K562 (cell line): ENCODE results near the gene ERI2. TPM values are rescaled to one million over a fixed set of nuclear protein-coding genes. Genes with fewer than 3 reads are reported as not detected.
A peak's percentile ranks its signal among the peaks of the same experiment; 100 is the strongest.

Experiments used
- ATAC-seq: fragments of 200-7000 bp; cut with Tn5 transposase; 3 replicates; pipeline ENCODE4 v1.9.1; 2020; ENCODE audit warnings: moderate library complexity
- BruUV-seq: library from RNA; stranded (reverse); fragments of 400-500 nt; replicated peaks from 2 replicates; lab custom pipeline; 2021; lab: Mats Ljungman, UMichigan
- CTCF ChIA-PET: fragments of 300-600 bp; formaldehyde crosslinking; extraction: SDS; loops from one replicate; lab custom pipeline; 2021; ENCODE audit warnings: low intra/inter-chr PET ratio; lab: Yijun Ruan, JAX
- POLR2A ChIA-PET: fragments of 300-600, 350-650 bp; sonication (Branson Sonifier 250); formaldehyde crosslinking; extraction: SDS; loops from one replicate; lab custom pipeline; 2021; ENCODE audit warnings: antibody characterized with exemption, inconsistent platforms; lab: Yijun Ruan, JAX
- DNase-seq, 4 experiments: peaks; one replicate each; pipeline versions ENCODE4 v3.0.0 to v3.0.0-alpha.2; 2011 to 2018; ENCODE audit warnings: low spot score in 3 of 4, mixed read lengths in 3 of 4; ENCODE audit errors: extremely low read depth in 1 of 4
- FAIRE-seq: peaks from 2 replicates; lab custom pipeline; 2011; peaks lifted over from hg19 to GRCh38; lab: Jason Lieb, UNC
- H2AFZ ChIP-seq: 2 replicates; pipeline ENCODE4 v1.6.0; 2011; ENCODE audit warnings: low read depth, low read length, control low read depth, inconsistent platforms
- H3K27ac ChIP-seq: fragments of 200-600 bp; 3 replicates; pipeline ENCODE4 v1.8.0; 2011; ENCODE audit warnings: low read depth, mild to moderate bottlenecking, control low read depth, inconsistent platforms, low read length, moderate library complexity, mixed read lengths; ENCODE audit errors: extremely low read depth
- H3K27me3 ChIP-seq, 2 experiments: fragments of 300-600 bp in 1 of 2; 2 replicates in 1 of 2; 3 replicates in 1 of 2; pipeline versions ENCODE4 v1.6.0 to v1.8.0; 2011; ENCODE audit warnings: inconsistent platforms in 2 of 2, low read length in 2 of 2, mild to moderate bottlenecking in 1 of 2, mixed read lengths in 1 of 2, moderate library complexity in 1 of 2; ENCODE audit not compliant: control insufficient read depth in 2 of 2, insufficient read depth in 2 of 2
- H3K36me3 ChIP-seq: fragments of 300-600 bp; 3 replicates; pipeline ENCODE4 v1.8.0; 2011; ENCODE audit warnings: mild to moderate bottlenecking, low read length, inconsistent platforms; ENCODE audit not compliant: control insufficient read depth, insufficient read depth
- H3K4me1 ChIP-seq, 2 experiments: fragments of 200-600 bp in 1 of 2; replicated peaks in 1 of 2; 2 replicates in 1 of 2; 3 replicates in 1 of 2; pipeline versions ENCODE4 v1.5.1 to v1.8.0; 2011; ENCODE audit warnings: inconsistent platforms in 2 of 2, low read length in 2 of 2, mild to moderate bottlenecking in 1 of 2, mixed read lengths in 1 of 2, moderate library complexity in 1 of 2; ENCODE audit not compliant: control insufficient read depth in 2 of 2, insufficient read depth in 2 of 2
- H3K4me2 ChIP-seq: 2 replicates; pipeline ENCODE4 v1.6.1; 2011; ENCODE audit warnings: low read length, control low read depth, inconsistent platforms, mixed read lengths; ENCODE audit not compliant: insufficient read depth
- H3K4me3 ChIP-seq: fragments of 200-600 bp; sonication (generic), shearing (Covaris generic); 2 replicates; pipeline ENCODE4 v1.5.1; 2016; ENCODE audit warnings: control low read depth, inconsistent platforms
- H3K79me2 ChIP-seq: fragments of 200-600 bp; 3 replicates; pipeline ENCODE4 v1.8.0; 2011; ENCODE audit warnings: low read length, inconsistent platforms; ENCODE audit not compliant: control insufficient read depth, insufficient read depth
- H3K9ac ChIP-seq, 2 experiments: 2 replicates each; pipeline versions ENCODE4 v1.6.0 to v1.6.1; 2011; ENCODE audit warnings: low read depth in 2 of 2, low read length in 2 of 2, control low read depth in 1 of 2, inconsistent platforms in 1 of 2, mild to moderate bottlenecking in 1 of 2, mixed read lengths in 1 of 2; ENCODE audit not compliant: insufficient read depth in 1 of 2
- H3K9me1 ChIP-seq: one replicate; pipeline ENCODE4 v1.6.0; 2011; ENCODE audit warnings: inconsistent platforms, mild to moderate bottlenecking, low read length, moderate library complexity; ENCODE audit not compliant: control insufficient read depth, insufficient read depth
- H3K9me3 ChIP-seq: replicated peaks from 2 replicates; pipeline ENCODE4 v1.5.1; 2011; ENCODE audit warnings: low read depth, low read length, inconsistent platforms; ENCODE audit not compliant: control insufficient read depth, insufficient read depth
- H4K20me1 ChIP-seq: replicated peaks from 2 replicates; pipeline ENCODE4 v1.6.1; 2011; ENCODE audit warnings: low read length, inconsistent platforms, mixed read lengths; ENCODE audit not compliant: control insufficient read depth, insufficient read depth
- ETV6 ChIP-seq, 3 experiments: fragments of 150-350 bp in 1 of 3; sonication (generic) in 1 of 3; formaldehyde crosslinking in 1 of 3; IDR thresholded peaks; 2 replicates each; pipeline versions ENCODE4 v1.6.1 to v1.8.0; 2014 to 2022; ENCODE audit warnings: borderline replicate concordance in 2 of 3, low read depth in 2 of 3, antibody characterized with exemption in 1 of 3, low read length in 1 of 3, mild to moderate bottlenecking in 1 of 3, missing genetic modification reagents in 1 of 3
- FOXA3 ChIP-seq, 2 experiments: fragments of 450-650 bp in 1 of 2; sonication (generic) in 1 of 2; formaldehyde crosslinking; IDR thresholded peaks in 1 of 2; conservative IDR thresholded peaks in 1 of 2; 2 replicates each; pipeline versions ENCODE4 v1.4.0 to v1.8.0; 2020 to 2022; ENCODE audit warnings: mild to moderate bottlenecking in 2 of 2, missing genetic modification reagents in 1 of 2
- HNRNPH1 ChIP-seq: fragments of 200-400 bp; formaldehyde crosslinking; optimal IDR thresholded peaks from 2 replicates; pipeline ENCODE3; 2017; ENCODE audit warnings: low read depth, mild to moderate bottlenecking, low read length, moderate library complexity
- KDM1A ChIP-seq, 2 experiments: fragments of 450-650 bp; IDR thresholded peaks; 2 replicates each; pipeline ENCODE4 v1.6.1; 2016; ENCODE audit warnings: mild to moderate bottlenecking in 2 of 2
- MAFF ChIP-seq: IDR thresholded peaks from 2 replicates; pipeline ENCODE4 v1.6.1; 2012; ENCODE audit warnings: low read length, improper control_type of control experiment
- NCOA2 ChIP-seq, 2 experiments: fragments of 450-650 bp; IDR thresholded peaks; 2 replicates each; pipeline ENCODE4 v1.6.1; 2018; ENCODE audit warnings: mild to moderate bottlenecking in 2 of 2, moderate library complexity in 1 of 2; ENCODE audit not compliant: partially characterized antibody in 2 of 2
- PHB ChIP-seq: fragments of 250-450 bp; sonication (Bioruptor Pico); IDR thresholded peaks from 2 replicates; pipeline ENCODE4 v1.5.0; 2021
- TCF3 ChIP-seq: sonication (generic); formaldehyde crosslinking; IDR thresholded peaks from 2 replicates; pipeline ENCODE4 v1.4.0; 2020; ENCODE audit warnings: mild to moderate bottlenecking, missing genetic modification reagents
- TOE1 ChIP-seq, 2 experiments: fragments of 450-650 bp in 1 of 2; sonication (generic) in 1 of 2; formaldehyde crosslinking in 1 of 2; IDR thresholded peaks; 2 replicates each; pipeline versions ENCODE4 v1.7.1 to v1.8.0; 2016 to 2022; ENCODE audit warnings: borderline replicate concordance in 2 of 2, mild to moderate bottlenecking in 2 of 2, antibody characterized with exemption in 1 of 2, inconsistent platforms in 1 of 2, low read depth in 1 of 2, missing genetic modification reagents in 1 of 2, moderate library complexity in 1 of 2
- ZNF274 ChIP-seq: IDR thresholded peaks from 2 replicates; pipeline ENCODE4 v1.6.1; 2011; ENCODE audit warnings: low read depth, mild to moderate bottlenecking, low read length, moderate library complexity, borderline replicate concordance
- ZNF561 ChIP-seq: fragments of 450-650 bp; formaldehyde crosslinking; conservative IDR thresholded peaks from 2 replicates; pipeline ENCODE4 v1.4.0; 2020; ENCODE audit warnings: mild to moderate bottlenecking, moderate library complexity
- WGBS: fragments of 100-300 bp; shearing (Covaris generic); methylation state at CpG from one replicate; pipeline ENCODE4 v1.1.6; 2016; ENCODE audit warnings: low coverage, mixed read lengths; ENCODE audit not compliant: insufficient coverage; ENCODE audit errors: missing lambda C conversion rate; 5-methylcytosine and 5-hydroxymethylcytosine counted together
- in situ Hi-C: fragments of 300-500 bp; cut with MboI; formaldehyde crosslinking; loops from 4 replicates; pipeline ENCODE4 v1.15.0; 2018; ENCODE audit warnings: inconsistent platforms, mixed read lengths
- intact Hi-C: fragments of 100-400 bp; cut with micrococcal nuclease; formaldehyde crosslinking; loops from 2 replicates; pipeline ENCODE4 v1.14.2; 2022
- polyA plus RNA-seq, 8 experiments: library from polyadenylated mRNA; depleted of rRNA in 4 of 8; stranded (reverse) in 5 of 8; unstranded in 3 of 8; fragments of >200 nt; fragmentation: Nextera tagmentation in 2 of 8; fragmentation: Illumina TruSeq in 1 of 8; extraction: Ambion mirVana in 2 of 8; extraction: Trizol in 1 of 8; gene quantifications; 2 replicates each; pipeline versions ENCODE4 v1.2.1 to v1.2.3, GENCODE V29; 2011 to 2014; ENCODE audit warnings: inconsistent platforms in 1 of 8, missing spikeins in 1 of 8
- total RNA-seq, 7 experiments: library from RNA; depleted of rRNA in 6 of 7; stranded (reverse); fragments of >200 nt in 6 of 7; fragmentation: Illumina TruSeq in 2 of 7; extraction: Trizol in 2 of 7; gene quantifications; 2 replicates each; pipeline versions ENCODE4 v1.2.1 to v1.2.3, GENCODE V29; 2011 to 2021; ENCODE audit warnings: low replicate concordance in 1 of 7
- TF ChIP-seq, protein P1 (sequence below): sonication (generic); formaldehyde crosslinking; IDR thresholded peaks from 2 replicates; pipeline ENCODE4 v1.8.1; 2022; ENCODE audit warnings: missing genetic modification reagents

ERI2 gene
- total and polyA plus RNA-seq, 9 of the 15 experiments (the other 6 are each of a cell fraction or from before 2014, with no cell fraction given) = 23.3 to 57.0 (median 48.1) TPM

- H3K4me1 ChIP-seq = peaks cover 4 to 20% of the 10 kb centered on the region in 2 experiments; a peak in 1 of 5 replicates
- no peaks in the 10 kb centered on the region for H3K27me3 ChIP-seq
- WGBS = 95% methylated on average over 1 of the region's 1 CpG
- H3K9me3 ChIP-seq = no peaks in the 10 kb centered on the region; the same call in 1 of the 2 replicates
- H3K4me2 ChIP-seq = no peak overlapping the region
- no TSS peak for BruUV-seq
- peak overlapping the region; percentile 80; the same call in 1 of the 2 replicates for H2AFZ ChIP-seq
- intact Hi-C loops = no loop called here
- H4K20me1 ChIP-seq = no peaks in the 10 kb centered on the region
- in situ Hi-C loops = no loop called here
- ATAC-seq (no peak), FAIRE-seq (no peak), DNase-seq (no peak)
- POLR2A ChIA-PET = interaction anchor here (1.5 kb wide), 1 partner anchor 22 kb away, joined by 3 read pairs; no protein-coding TSS in a partner anchor
- CTCF ChIA-PET = no interaction called here
- H3K27ac ChIP-seq = no peak overlapping the region
- H3K36me3 ChIP-seq = peaks cover 22% of the 10 kb centered on the region; the same call in 2 of the 3 replicates
- H3K4me3 ChIP-seq = no peak overlapping the region
- peaks cover 61% of the 10 kb centered on the region for H3K79me2 ChIP-seq
- H3K9me1 ChIP-seq = no peaks in the 10 kb centered on the region
- no peak overlapping the region for H3K9ac ChIP-seq
- TF ChIP-seq ZNF274 (no peak), NCOA2 (IDR thresholded peaks at IDR 0.05; ENCODE audit: partially characterized antibody in 2 of 2) (no peak), MAFF (no peak), KDM1A (IDR thresholded peaks at IDR 0.05) (peak in 1 of 2 experiments; percentile 38; a peak in 1 of 4 replicates), TOE1 (IDR thresholded peaks at IDR 0.05; ENCODE audit: borderline replicate concordance) (peak; percentile 51; the same call in 1 of the 2 replicates), TOE1 (CRISPR knock-in tag; IDR thresholded peaks at IDR 0.05; ENCODE audit: borderline replicate concordance, low read depth) (no peak), FOXA3 (CRISPR knock-in tag; conservative IDR thresholded peaks at IDR 0.05 in 1 of 2, IDR thresholded peaks at IDR 0.05 in 1 of 2) (no peak), HNRNPH1 (no peak), ETV6 (IDR thresholded peaks at IDR 0.05; ENCODE audit: borderline replicate concordance in 1 of 2, low read depth in 2 of 2, low read length in 1 of 2) (no peak), ETV6 (CRISPR knock-in tag; IDR thresholded peaks at IDR 0.05; ENCODE audit: borderline replicate concordance) (no peak), ZNF561 (CRISPR knock-in tag) (no peak), TCF3 (CRISPR knock-in tag) (no peak), PHB (CRISPR knock-in tag) (no peak)
- TF ChIP-seq, protein P1, sequence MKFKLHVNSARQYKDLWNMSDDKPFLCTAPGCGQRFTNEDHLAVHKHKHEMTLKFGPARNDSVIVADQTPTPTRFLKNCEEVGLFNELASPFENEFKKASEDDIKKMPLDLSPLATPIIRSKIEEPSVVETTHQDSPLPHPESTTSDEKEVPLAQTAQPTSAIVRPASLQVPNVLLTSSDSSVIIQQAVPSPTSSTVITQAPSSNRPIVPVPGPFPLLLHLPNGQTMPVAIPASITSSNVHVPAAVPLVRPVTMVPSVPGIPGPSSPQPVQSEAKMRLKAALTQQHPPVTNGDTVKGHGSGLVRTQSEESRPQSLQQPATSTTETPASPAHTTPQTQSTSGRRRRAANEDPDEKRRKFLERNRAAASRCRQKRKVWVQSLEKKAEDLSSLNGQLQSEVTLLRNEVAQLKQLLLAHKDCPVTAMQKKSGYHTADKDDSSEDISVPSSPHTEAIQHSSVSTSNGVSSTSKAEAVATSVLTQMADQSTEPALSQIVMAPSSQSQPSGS = no peak
Measured at GRCh38 chr16:20768121-20768520, 38.2 kb downstream of the ERI2 start.
